SJSA1 (cell line): ENCODE results near the gene ITGAV. TPM values are rescaled to one million over a fixed set of nuclear protein-coding genes. Genes with fewer than 3 reads are reported as not detected.
A peak's percentile ranks its signal among the peaks of the same experiment; 100 is the strongest.

Experiments
- DNase-seq, 2 experiments: peaks; one replicate each; pipeline ENCODE4 v3.0.0-alpha.2; 2015 to 2020; ENCODE audit warnings: low spot score in 2 of 2, low read depth in 1 of 2
- H3K27ac ChIP-seq: fragments of 250-450 bp; sonication (Bioruptor Pico); 2 replicates; pipeline ENCODE4 v1.5.1; 2020; ENCODE audit warnings: mild to moderate bottlenecking, moderate library complexity
- H3K27me3 ChIP-seq: fragments of 250-450 bp; sonication (Bioruptor Pico); replicated peaks from 2 replicates; pipeline ENCODE4 v1.5.1; 2020; ENCODE audit warnings: mild to moderate bottlenecking, moderate library complexity
- H3K36me3 ChIP-seq: fragments of 250-450 bp; sonication (Bioruptor Pico); 2 replicates; pipeline ENCODE4 v1.5.1; 2020; ENCODE audit warnings: mild to moderate bottlenecking
- H3K4me1 ChIP-seq: fragments of 250-450 bp; sonication (Bioruptor Pico); replicated peaks from 2 replicates; pipeline ENCODE4 v1.6.1; 2021; ENCODE audit warnings: mild to moderate bottlenecking
- H3K4me3 ChIP-seq: fragments of 250-450 bp; sonication (Bioruptor Pico); 2 replicates; pipeline ENCODE4 v1.5.1; 2020; ENCODE audit warnings: mild to moderate bottlenecking
- H3K9me3 ChIP-seq: fragments of 250-450 bp; sonication (Bioruptor Pico); replicated peaks from 2 replicates; pipeline ENCODE4 v1.5.1; 2020; ENCODE audit warnings: mild to moderate bottlenecking
- total RNA-seq: library from RNA; depleted of rRNA; stranded (reverse); fragments of >200 nt; shearing (Covaris generic); gene quantifications from 2 replicates; pipeline ENCODE4 v1.2.3, GENCODE V29; 2014

ITGAV gene
- total RNA-seq, 1 experiment from 2014 or later, result 288 TPM

GRCh38 chr2:186683341-186683740 lies 93.5 kb downstream of the ITGAV start:
- H3K4me1 ChIP-seq, result no peaks in the 10 kb centered on the region
- H3K27me3 ChIP-seq, result no peaks in the 10 kb centered on the region
- no peak for DNase-seq
- no peak overlapping the region for H3K27ac ChIP-seq
- H3K4me3 ChIP-seq, result no peak overlapping the region
- H3K36me3 ChIP-seq, result peaks cover 14% of the 10 kb centered on the region; the same call in 1 of the 2 replicates
- H3K9me3 ChIP-seq, result no peaks in the 10 kb centered on the region

DNA sequence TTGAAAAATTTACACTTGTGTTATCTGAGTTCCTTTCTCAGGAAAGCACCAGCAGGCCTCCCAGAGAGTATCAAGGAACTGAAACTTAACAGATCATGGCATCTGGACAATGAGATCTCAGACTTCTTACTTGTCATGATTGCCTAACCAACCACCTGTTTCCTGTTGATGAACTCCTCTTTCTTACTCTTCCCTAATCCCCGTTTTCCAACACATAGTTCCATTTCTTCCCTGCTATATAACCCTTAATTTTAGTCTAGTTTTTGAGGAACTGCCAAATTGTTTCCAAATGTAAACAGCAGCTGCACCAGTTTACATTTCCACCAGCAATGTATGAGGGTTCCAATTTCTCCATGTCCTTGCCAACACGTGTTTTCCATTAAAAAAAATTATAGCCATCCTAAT lies 98.0 kb downstream of the ITGAV start:
- H3K27ac ChIP-seq, result no peak overlapping the region
- no peaks in the 10 kb centered on the region for H3K9me3 ChIP-seq
- no peak for DNase-seq
- no peaks in the 10 kb centered on the region for H3K4me1 ChIP-seq
- H3K27me3 ChIP-seq, result no peaks in the 10 kb centered on the region
- no peaks in the 10 kb centered on the region for H3K36me3 ChIP-seq
- H3K4me3 ChIP-seq, result no peak overlapping the region

GRCh38 chr2:186688813-186689212 lies 99.0 kb downstream of the ITGAV start:
- no peak overlapping the region for H3K4me3 ChIP-seq
- DNase-seq, result no peak
- H3K27ac ChIP-seq, result no peak overlapping the region
- H3K4me1 ChIP-seq, result no peaks in the 10 kb centered on the region
- no peaks in the 10 kb centered on the region for H3K9me3 ChIP-seq
- H3K36me3 ChIP-seq, result no peaks in the 10 kb centered on the region
- H3K27me3 ChIP-seq, result no peaks in the 10 kb centered on the region

- Histone ChIP-seq H3K4me1 (no peaks in the 10 kb centered on the region), H3K27me3 (no peaks in the 10 kb centered on the region), H3K27ac (no peak overlapping the region), H3K4me3 (no peak overlapping the region), H3K36me3 (no peaks in the 10 kb centered on the region), H3K9me3 (no peaks in the 10 kb centered on the region)
- no peak for DNase-seq
Observed at GRCh38 chr2:186690786-186691185, 100.9 kb downstream of the ITGAV start.

- no peak overlapping the region for H3K27ac ChIP-seq
- DNase-seq, result no peak
- H3K4me3 ChIP-seq, result no peak overlapping the region
- H3K4me1 ChIP-seq, result no peaks in the 10 kb centered on the region
- no peaks in the 10 kb centered on the region for H3K9me3 ChIP-seq
- no peaks in the 10 kb centered on the region for H3K27me3 ChIP-seq
- H3K36me3 ChIP-seq, result no peaks in the 10 kb centered on the region
Observed at GRCh38 chr2:186691231-186691630, 101.4 kb downstream of the ITGAV start.

DNA sequence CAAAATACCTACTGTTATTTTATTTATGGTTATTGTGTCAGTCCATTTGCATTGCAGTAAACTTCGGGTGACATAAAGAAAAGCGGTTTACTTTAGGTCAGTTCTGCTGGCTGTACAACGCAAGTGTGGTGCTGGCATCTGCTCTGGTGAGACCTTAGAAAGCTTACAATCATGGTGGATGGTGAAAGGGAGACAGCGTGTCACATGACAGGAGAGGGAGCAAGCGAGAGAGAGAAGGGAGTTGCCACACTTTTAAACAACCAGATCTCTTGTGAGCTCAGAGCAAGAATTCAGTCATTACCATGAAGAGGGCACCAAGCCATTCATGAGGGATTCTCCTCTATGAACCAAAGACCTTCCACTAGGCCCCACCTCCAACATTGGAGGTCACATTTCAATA lies 102.0 kb downstream of the ITGAV start:
- no peaks in the 10 kb centered on the region for H3K27me3 ChIP-seq
- no peaks in the 10 kb centered on the region for H3K36me3 ChIP-seq
- no peak overlapping the region for H3K4me3 ChIP-seq
- no peak overlapping the region for H3K27ac ChIP-seq
- DNase-seq, result no peak
- no peaks in the 10 kb centered on the region for H3K9me3 ChIP-seq
- H3K4me1 ChIP-seq, result no peaks in the 10 kb centered on the region

- Histone ChIP-seq H3K27me3 (no peaks in the 10 kb centered on the region), H3K27ac (no peak overlapping the region)
- DNase-seq, result no peak
Observed at GRCh38 chr2:186693446-186693832, 103.6 kb downstream of the ITGAV start.

DNA sequence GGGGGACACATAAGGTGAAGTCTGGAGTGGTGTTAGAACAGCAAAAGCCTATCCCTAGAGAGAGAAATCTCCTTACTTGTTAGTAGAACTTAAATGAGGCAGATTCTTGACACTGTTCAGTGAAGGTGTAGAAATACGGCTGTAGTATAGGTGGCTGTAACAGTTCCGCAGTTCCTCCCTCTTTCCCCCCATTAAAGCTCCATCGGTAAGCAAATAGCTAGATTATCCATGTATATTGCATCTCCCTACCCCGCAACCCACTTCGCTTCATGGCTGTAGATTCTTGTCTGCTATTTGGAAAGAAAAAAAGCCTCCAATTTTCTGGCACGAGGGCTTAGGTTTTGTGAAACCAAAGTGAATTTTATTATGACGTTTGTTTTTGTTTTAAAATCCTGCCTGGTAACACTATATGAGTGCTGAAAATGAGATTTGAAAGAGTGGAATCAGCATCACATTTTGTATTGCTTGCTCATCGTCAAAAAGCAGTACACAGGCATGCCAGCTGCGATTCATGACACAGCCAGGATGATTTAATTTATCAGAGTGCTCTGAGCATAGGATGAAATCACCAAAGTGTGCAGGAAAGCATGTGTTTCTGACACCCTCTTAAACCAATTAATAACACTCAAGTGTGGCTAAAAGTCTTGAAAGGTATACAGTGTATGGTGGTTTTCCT lies 105.4 kb downstream of the ITGAV start:
- no peak overlapping the region for H3K27ac ChIP-seq
- H3K9me3 ChIP-seq, result no peaks in the 10 kb centered on the region
- H3K36me3 ChIP-seq, result no peaks in the 10 kb centered on the region
- no peak for DNase-seq
- H3K4me1 ChIP-seq, result no peaks in the 10 kb centered on the region
- H3K27me3 ChIP-seq, result no peaks in the 10 kb centered on the region
- no peak overlapping the region for H3K4me3 ChIP-seq

More at GRCh38 chr2:186693446-186693832, 103.6 kb downstream of the ITGAV start:
- Histone ChIP-seq H3K4me1 (no peaks in the 10 kb centered on the region), H3K4me3 (peak overlapping the region; percentile 57), H3K9me3 (no peaks in the 10 kb centered on the region), H3K36me3 (no peaks in the 10 kb centered on the region)

DNA sequence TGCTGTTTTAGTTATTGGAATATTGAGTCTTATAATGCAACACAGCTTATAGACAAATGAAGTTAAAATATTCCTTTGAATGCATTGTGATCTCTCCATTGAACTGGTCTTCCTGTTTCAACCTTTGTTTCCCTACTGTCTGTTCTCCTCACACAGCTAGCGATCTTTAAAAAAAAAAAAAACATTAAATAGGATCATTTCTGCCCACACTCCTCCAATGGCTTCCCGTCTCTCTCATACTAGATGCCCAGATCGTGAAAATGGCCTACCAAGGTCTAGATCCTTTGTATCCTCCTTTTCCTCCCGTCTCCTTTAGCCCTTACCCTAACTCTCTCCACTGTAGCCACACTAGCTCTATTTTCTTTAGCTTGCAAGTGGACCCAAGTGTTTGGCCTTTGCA lies 106.4 kb downstream of the ITGAV start:
- Histone ChIP-seq H3K27ac (no peak overlapping the region), H3K4me1 (no peaks in the 10 kb centered on the region), H3K9me3 (no peaks in the 10 kb centered on the region), H3K27me3 (no peaks in the 10 kb centered on the region), H3K4me3 (no peak overlapping the region), H3K36me3 (no peaks in the 10 kb centered on the region)
- DNase-seq, result no peak

DNA sequence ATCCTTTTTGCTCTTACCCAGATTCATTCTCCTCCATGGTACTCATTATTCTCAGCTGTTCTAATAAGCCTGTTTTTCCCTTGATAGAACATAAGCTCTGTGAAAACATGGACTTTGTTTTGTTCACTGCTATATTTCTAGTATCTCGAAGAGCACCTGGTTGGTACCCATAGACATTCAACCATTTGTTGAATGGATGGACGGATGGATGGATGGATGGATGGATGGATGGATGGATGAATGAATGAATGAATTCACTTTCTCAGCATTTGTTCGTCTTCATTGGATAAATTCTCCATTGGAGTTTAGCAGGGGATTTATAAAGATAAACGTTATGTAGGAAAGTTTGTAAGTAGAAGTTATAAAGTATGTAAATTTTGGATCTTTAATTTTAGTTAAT lies 106.9 kb downstream of the ITGAV start:
- no peaks in the 10 kb centered on the region for H3K27me3 ChIP-seq
- H3K36me3 ChIP-seq, result no peaks in the 10 kb centered on the region
- no peaks in the 10 kb centered on the region for H3K4me1 ChIP-seq
- H3K27ac ChIP-seq, result no peak overlapping the region
- H3K9me3 ChIP-seq, result no peaks in the 10 kb centered on the region
- no peak overlapping the region for H3K4me3 ChIP-seq
- no peak for DNase-seq

- no peak for DNase-seq
- Histone ChIP-seq H3K4me3 (no peak overlapping the region), H3K4me1 (no peaks in the 10 kb centered on the region), H3K36me3 (no peaks in the 10 kb centered on the region), H3K9me3 (no peaks in the 10 kb centered on the region), H3K27ac (no peak overlapping the region), H3K27me3 (no peaks in the 10 kb centered on the region)
Observed at GRCh38 chr2:186697536-186697935, 107.7 kb downstream of the ITGAV start.

DNA sequence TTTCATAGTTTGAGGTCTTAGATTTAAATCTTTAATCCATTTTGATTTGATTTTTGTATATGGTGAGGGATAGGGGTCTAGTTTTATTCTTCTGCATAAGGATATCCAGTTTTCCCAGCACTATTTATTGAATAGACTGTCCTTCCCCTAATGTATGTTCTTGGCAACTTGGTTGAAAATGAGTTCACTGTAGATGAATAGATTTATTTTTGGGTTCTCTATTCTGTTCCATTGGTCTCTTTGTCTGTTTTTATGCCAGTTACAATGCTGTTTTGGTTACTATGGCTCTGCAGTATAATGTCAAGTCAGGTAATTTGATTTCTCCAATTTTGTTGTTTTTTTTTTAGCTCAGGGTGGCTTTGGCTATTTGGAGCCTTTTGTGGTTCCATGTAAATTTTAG lies 109.9 kb downstream of the ITGAV start:
- Histone ChIP-seq H3K4me1 (no peaks in the 10 kb centered on the region), H3K36me3 (no peaks in the 10 kb centered on the region), H3K9me3 (no peaks in the 10 kb centered on the region), H3K4me3 (no peak overlapping the region), H3K27ac (no peak overlapping the region), H3K27me3 (no peaks in the 10 kb centered on the region)
- DNase-seq, result no peak

- DNase-seq, result no peak
- Histone ChIP-seq H3K4me3 (no peak overlapping the region), H3K27ac (no peak overlapping the region), H3K27me3 (no peaks in the 10 kb centered on the region), H3K9me3 (no peaks in the 10 kb centered on the region), H3K36me3 (no peaks in the 10 kb centered on the region), H3K4me1 (no peaks in the 10 kb centered on the region)
Observed at GRCh38 chr2:186702006-186702405, 112.2 kb downstream of the ITGAV start.

GRCh38 chr2:186702501-186702900 lies 112.6 kb downstream of the ITGAV start:
- Histone ChIP-seq H3K4me1 (no peaks in the 10 kb centered on the region), H3K9me3 (no peaks in the 10 kb centered on the region), H3K4me3 (no peak overlapping the region), H3K27me3 (no peaks in the 10 kb centered on the region), H3K36me3 (no peaks in the 10 kb centered on the region), H3K27ac (no peak overlapping the region)
- no peak for DNase-seq

- Histone ChIP-seq H3K9me3 (no peaks in the 10 kb centered on the region), H3K36me3 (no peaks in the 10 kb centered on the region), H3K4me3 (no peak overlapping the region), H3K4me1 (no peaks in the 10 kb centered on the region), H3K27ac (no peak overlapping the region), H3K27me3 (no peaks in the 10 kb centered on the region)
- no peak for DNase-seq
Observed at GRCh38 chr2:186704897-186705296, 115.0 kb downstream of the ITGAV start.
